ENCODE data around the gene ENGASE.

ENGASE gene

DNA sequence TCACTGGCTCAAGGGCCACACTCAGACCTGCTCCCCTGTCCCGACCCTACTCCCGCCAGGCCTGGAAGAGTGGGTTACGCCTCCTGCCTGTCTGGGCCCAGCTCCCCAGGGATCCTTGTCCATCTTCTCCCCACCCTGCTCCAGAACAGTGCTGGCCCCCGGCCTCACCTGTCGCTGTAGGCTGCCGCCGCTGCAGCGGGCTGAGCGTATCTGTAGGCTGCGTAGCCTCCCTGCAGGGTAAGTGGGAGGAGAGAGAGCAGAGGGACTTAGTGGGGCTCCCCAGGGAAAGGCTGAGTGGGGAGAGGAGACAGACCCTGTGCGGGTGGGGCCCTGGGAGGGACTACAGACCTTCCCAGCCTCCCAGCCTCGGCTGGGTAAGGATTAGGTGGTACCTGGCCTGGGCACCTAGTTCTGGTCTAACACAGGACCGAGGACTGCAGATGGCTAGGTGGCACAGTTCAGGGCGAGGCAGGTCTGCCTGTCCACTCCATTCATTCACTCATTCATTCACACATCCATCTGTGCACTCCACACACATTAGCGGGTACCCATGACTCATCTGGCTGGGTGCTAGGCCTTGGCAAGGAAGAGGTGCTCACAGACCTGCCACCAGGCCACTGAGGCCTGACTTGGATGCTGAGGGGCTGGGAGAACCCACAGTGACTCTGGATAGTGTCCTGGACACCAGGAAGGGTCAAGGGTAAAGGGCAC, 20.9 kb downstream of the ENGASE start:
- H3K9me3 ChIP-seq (ENCODE audit: control insufficient read depth, low read length): no peaks in the 10 kb centered on the region
- H3K4me2 ChIP-seq (ENCODE audit: low read length): no peak overlapping the region
- no peaks in the 10 kb centered on the region for H3K27me3 ChIP-seq (ENCODE audit: control insufficient read depth, insufficient read depth, low read length)
- H3K4me1 ChIP-seq: peaks cover 6% of the 10 kb centered on the region
- no peaks in the 10 kb centered on the region for H3K79me2 ChIP-seq
- TF ChIP-seq, protein P1, sequence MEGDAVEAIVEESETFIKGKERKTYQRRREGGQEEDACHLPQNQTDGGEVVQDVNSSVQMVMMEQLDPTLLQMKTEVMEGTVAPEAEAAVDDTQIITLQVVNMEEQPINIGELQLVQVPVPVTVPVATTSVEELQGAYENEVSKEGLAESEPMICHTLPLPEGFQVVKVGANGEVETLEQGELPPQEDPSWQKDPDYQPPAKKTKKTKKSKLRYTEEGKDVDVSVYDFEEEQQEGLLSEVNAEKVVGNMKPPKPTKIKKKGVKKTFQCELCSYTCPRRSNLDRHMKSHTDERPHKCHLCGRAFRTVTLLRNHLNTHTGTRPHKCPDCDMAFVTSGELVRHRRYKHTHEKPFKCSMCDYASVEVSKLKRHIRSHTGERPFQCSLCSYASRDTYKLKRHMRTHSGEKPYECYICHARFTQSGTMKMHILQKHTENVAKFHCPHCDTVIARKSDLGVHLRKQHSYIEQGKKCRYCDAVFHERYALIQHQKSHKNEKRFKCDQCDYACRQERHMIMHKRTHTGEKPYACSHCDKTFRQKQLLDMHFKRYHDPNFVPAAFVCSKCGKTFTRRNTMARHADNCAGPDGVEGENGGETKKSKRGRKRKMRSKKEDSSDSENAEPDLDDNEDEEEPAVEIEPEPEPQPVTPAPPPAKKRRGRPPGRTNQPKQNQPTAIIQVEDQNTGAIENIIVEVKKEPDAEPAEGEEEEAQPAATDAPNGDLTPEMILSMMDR (IDR thresholded peaks at IDR 0.05): no peak
- no peak overlapping the region for H3K4me3 ChIP-seq (ENCODE audit: low read depth, low read length)
- no peak overlapping the region for H3K9ac ChIP-seq
- no peak overlapping the region for H2AFZ ChIP-seq
- no peak overlapping the region for H3K27ac ChIP-seq
- H3K36me3 ChIP-seq (ENCODE audit: control insufficient read depth, insufficient read depth, low read length): no peaks in the 10 kb centered on the region

DNA sequence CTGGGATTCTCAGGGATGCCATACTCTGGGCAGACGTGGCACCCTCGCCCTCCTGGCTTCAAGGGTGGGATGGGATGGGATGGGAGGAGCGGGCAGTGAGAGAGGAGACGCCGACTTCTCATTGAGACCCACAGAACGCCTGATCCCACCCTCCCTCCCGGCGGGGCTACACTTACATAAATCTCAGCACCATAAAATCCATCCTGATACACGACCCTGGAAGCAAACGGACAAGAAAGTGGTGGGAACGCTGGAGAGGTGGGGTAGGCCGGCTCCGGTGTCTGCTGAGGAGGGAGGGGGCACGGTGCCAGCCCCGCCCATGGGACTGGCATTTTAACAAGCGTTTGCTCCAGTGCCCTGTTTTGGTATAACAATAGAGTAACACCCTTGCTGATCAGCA, 21.9 kb downstream of the ENGASE start:
- Histone ChIP-seq H3K9ac (no peak overlapping the region), H2AFZ (no peak overlapping the region), H3K4me3 (ENCODE audit: low read depth, low read length) (no peak overlapping the region), H3K79me2 (no peaks in the 10 kb centered on the region), H3K4me2 (ENCODE audit: low read length) (no peak overlapping the region), H3K27ac (no peak overlapping the region), H3K36me3 (ENCODE audit: control insufficient read depth, insufficient read depth, low read length) (no peaks in the 10 kb centered on the region), H3K4me1 (no peaks in the 10 kb centered on the region), H3K9me3 (ENCODE audit: control insufficient read depth, low read length) (no peaks in the 10 kb centered on the region), H3K27me3 (ENCODE audit: control insufficient read depth, insufficient read depth, low read length) (no peaks in the 10 kb centered on the region)
- TF ChIP-seq, protein P1 (IDR thresholded peaks at IDR 0.05): no peak

DNA sequence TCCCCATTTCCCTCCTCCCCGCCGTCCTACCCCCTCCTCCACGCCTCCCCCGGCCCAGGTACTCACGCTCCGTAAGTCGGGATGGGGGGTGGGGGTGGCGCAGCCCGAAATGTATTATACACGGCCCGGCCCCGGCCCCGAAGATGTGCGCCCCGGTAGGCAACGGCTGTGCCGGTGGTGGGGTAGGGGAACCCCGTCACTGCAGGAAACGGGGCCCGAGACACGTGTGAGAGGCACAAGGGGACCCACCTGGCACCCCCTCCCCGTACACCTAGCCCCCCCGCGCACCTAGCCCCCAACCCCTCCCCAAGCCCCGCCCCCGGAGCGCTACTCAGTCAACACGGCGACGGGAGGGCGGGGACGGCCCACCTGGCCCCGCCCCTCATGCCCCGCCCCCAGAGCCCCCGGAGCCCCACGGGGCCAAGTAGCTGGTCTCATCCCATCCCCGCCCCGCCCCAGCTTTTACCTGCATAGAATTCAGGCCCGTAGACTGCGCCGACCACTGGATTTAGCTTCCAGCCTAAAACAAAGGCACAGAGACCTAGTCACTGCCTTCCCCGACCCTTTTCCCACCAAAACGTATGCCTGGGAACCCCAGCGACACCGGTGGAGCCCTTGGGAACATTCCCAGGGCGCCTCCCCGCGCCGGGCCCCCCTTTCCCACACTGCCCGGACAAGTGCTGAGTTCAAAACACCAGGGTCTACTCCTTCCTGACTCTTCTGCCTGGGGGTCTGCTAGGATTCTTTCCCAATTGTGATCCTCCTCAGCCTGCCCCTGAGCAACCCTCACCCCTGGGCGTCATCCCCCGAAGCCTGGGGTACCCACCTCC, 22.8 kb downstream of the ENGASE start:
- Histone ChIP-seq H3K36me3 (ENCODE audit: control insufficient read depth, insufficient read depth, low read length) (no peaks in the 10 kb centered on the region), H3K4me2 (ENCODE audit: low read length) (no peak overlapping the region), H3K9me3 (ENCODE audit: control insufficient read depth, low read length) (no peaks in the 10 kb centered on the region), H3K27ac (no peak overlapping the region), H2AFZ (no peak overlapping the region), H3K4me1 (no peaks in the 10 kb centered on the region), H3K9ac (no peak overlapping the region), H3K27me3 (ENCODE audit: control insufficient read depth, insufficient read depth, low read length) (no peaks in the 10 kb centered on the region), H3K4me3 (ENCODE audit: low read depth, low read length) (no peak overlapping the region), H3K79me2 (no peaks in the 10 kb centered on the region)
- TF ChIP-seq, protein P1 (IDR thresholded peaks at IDR 0.05): no peak

DNA sequence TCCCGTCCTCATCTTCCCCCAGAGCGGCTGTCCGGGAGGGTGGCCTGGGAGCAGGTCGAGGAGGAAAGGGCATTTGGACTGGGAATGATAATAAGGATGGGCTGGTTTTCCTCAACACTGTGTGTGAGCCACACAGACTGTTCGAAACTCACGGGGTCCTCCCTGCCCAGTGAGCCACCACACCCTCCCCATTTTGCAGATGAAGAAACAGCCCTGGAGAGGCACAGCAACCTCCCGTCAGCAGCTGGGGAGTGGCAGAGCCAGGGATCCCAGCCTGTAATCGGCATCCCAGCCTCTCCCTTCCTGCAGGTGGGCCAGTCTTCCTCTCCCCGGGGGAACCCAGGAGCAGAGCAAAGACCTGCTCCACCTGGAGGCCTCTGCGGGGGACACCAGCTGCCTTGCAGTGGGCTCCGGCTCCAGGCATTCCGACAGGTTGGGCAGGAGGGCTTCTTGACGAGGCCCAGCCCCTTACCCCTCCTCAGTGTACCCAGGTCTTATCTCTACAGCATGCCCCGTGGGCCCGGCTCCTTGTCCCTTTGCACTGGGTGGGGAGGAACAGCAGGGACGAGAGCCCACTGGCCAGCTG, 23.8 kb downstream of the ENGASE start:
- no peaks in the 10 kb centered on the region for H3K9me3 ChIP-seq (ENCODE audit: control insufficient read depth, low read length)
- no peak overlapping the region for H3K9ac ChIP-seq
- no peaks in the 10 kb centered on the region for H3K79me2 ChIP-seq
- H3K27ac ChIP-seq: no peak overlapping the region
- TF ChIP-seq, protein P1 (IDR thresholded peaks at IDR 0.05): no peak
- H2AFZ ChIP-seq: no peak overlapping the region
- H3K27me3 ChIP-seq (ENCODE audit: control insufficient read depth, insufficient read depth, low read length): no peaks in the 10 kb centered on the region
- H3K4me2 ChIP-seq (ENCODE audit: low read length): no peak overlapping the region
- H3K4me1 ChIP-seq: no peaks in the 10 kb centered on the region
- H3K36me3 ChIP-seq (ENCODE audit: control insufficient read depth, insufficient read depth, low read length): no peaks in the 10 kb centered on the region
- no peak overlapping the region for H3K4me3 ChIP-seq (ENCODE audit: low read depth, low read length)
